Occipital lobe (tissue), 2 donors: ENCODE data around the gene PDE3A. TPM values are rescaled to one million over a fixed set of nuclear protein-coding genes. Genes with fewer than 3 reads are reported as not detected.

ENCODE experiments used
- DNase-seq: peaks from one replicate; lab custom pipeline; 2025; lab: John Stamatoyannopoulos, UW
- total RNA-seq: library from RNA; depleted of rRNA; stranded (reverse); fragments of >200 nt; gene quantifications from one replicate; pipeline ENCODE4 v1.2.3, GENCODE V29; 2014

The PDE3A gene
- total RNA-seq, 1 donor from 2014 or later: 7.8 TPM

GRCh38 chr12:20696181-20696905 lies 328.0 kb downstream of the PDE3A start:
- no peak for DNase-seq

GRCh38 chr12:20701106-20701505 lies 332.8 kb downstream of the PDE3A start:
- DNase-seq: no peak

GRCh38 chr12:20704860-20705259 lies 336.5 kb downstream of the PDE3A start:
- DNase-seq: no peak

GRCh38 chr12:20711846-20712245 lies 343.5 kb downstream of the PDE3A start:
- DNase-seq: no peak

- DNase-seq: no peak
These were observed 347.7 kb downstream of the PDE3A start for GRCh38 chr12:20716037-20716436.

- no peak for DNase-seq
These were observed 348.6 kb downstream of the PDE3A start for GRCh38 chr12:20716985-20717384.

GRCh38 chr12:20718294-20718693 lies 350.0 kb downstream of the PDE3A start:
- DNase-seq: no peak

- no peak for DNase-seq
These were observed 353.8 kb downstream of the PDE3A start for GRCh38 chr12:20722142-20722541.

- no peak for DNase-seq
These were observed 362.9 kb downstream of the PDE3A start for GRCh38 chr12:20731274-20731673.
